ENCODE results near the gene COL4A4.

- no peak for TF ChIP-seq CTCF (IDR thresholded peaks at IDR 0.05)
- TF ChIP-seq POLR2AphosphoS5 (IDR thresholded peaks at IDR 0.05): no peak
Measured at GRCh38 chr2:226965376-226965775, 198.6 kb downstream of the COL4A4 start.

Data from upper lobe of left lung (tissue), 4 donors.